HG03097 (cell line): ENCODE results near the gene C1QTNF9B.
"Not testable (repeated sequence)": the region's sequence is repeated elsewhere in the genome, so short reads cannot be mapped to it uniquely, and the experiment has no call there.

Experiments used
- ATAC-seq: cut with Tn5 transposase; IDR thresholded peaks from one replicate; pipeline ENCODE4 v1.9.1; 2021; ENCODE audit not compliant: unreplicated experiment, low FRiP score

C1QTNF9B gene

GRCh38 chr13:23898101-23898500, 799 bp upstream of the C1QTNF9B start:
- no peak for ATAC-seq

- ATAC-seq = not testable (repeated sequence)
These were observed 2.6 kb downstream of the C1QTNF9B start for GRCh38 chr13:23894746-23895145.

- not testable (repeated sequence) for ATAC-seq
These were observed 3.5 kb downstream of the C1QTNF9B start for GRCh38 chr13:23893791-23894190.

- no peak for ATAC-seq
These were observed 7.4 kb downstream of the C1QTNF9B start for GRCh38 chr13:23889615-23890607.

- peak; percentile 93 for ATAC-seq
These were observed 8.4 kb downstream of the C1QTNF9B start, which contains the start of gene MIPEP for GRCh38 chr13:23888658-23889614. TSS of gene MIPEP (minus strand) at chr13:23889400. CDS start at chr13:23889320, 80 bp downstream.

GRCh38 chr13:23884361-23884760, 12.9 kb downstream of the C1QTNF9B start:
- ATAC-seq = not testable (repeated sequence)

GRCh38 chr13:23883255-23883654, 14.0 kb downstream of the C1QTNF9B start:
- ATAC-seq = no peak

GRCh38 chr13:23881402-23881800, 15.9 kb downstream of the C1QTNF9B start:
- ATAC-seq = not testable (repeated sequence)

GRCh38 chr13:23880493-23881401, 16.6 kb downstream of the C1QTNF9B start:
- not testable (repeated sequence) for ATAC-seq

GRCh38 chr13:23877286-23877685, 20.0 kb downstream of the C1QTNF9B start:
- ATAC-seq = no peak

GRCh38 chr13:23876265-23876664, 21.0 kb downstream of the C1QTNF9B start:
- no peak for ATAC-seq

GRCh38 chr13:23871616-23872220, 25.6 kb downstream of the C1QTNF9B start:
- ATAC-seq = no peak

GRCh38 chr13:23870356-23871140, 26.8 kb downstream of the C1QTNF9B start:
- ATAC-seq = peak; percentile 45

- no peak for ATAC-seq
These were observed 28.8 kb downstream of the C1QTNF9B start for GRCh38 chr13:23868521-23868920.

- ATAC-seq = no peak
These were observed 30.2 kb downstream of the C1QTNF9B start for GRCh38 chr13:23867027-23867491.

GRCh38 chr13:23866420-23867026, 30.8 kb downstream of the C1QTNF9B start:
- ATAC-seq = no peak

GRCh38 chr13:23865906-23866305, 31.4 kb downstream of the C1QTNF9B start:
- no peak for ATAC-seq

- no peak for ATAC-seq
These were observed 32.3 kb downstream of the C1QTNF9B start for GRCh38 chr13:23865026-23865425.
